Prostate gland (tissue), 2 donors: ENCODE data around the gene STK26.

Experiments
- POLR2A ChIP-seq: fragments of 450-650 bp; IDR thresholded peaks from one replicate; pipeline ENCODE4 v1.6.1; 2016; ENCODE audit warnings: antibody characterized with exemption, mild to moderate bottlenecking
- TF ChIP-seq, protein P1 (sequence below), 4 experiments: fragments of 200-600 bp in 2 of 4; fragments of 450-650 bp in 2 of 4; sonication (generic) in 2 of 4; IDR thresholded peaks; 1 replicate in 3 of 4; 2 replicates in 1 of 4; pipeline ENCODE4 v1.5.1; 2016 to 2019; ENCODE audit warnings: antibody characterized with exemption in 4 of 4, mild to moderate bottlenecking in 2 of 4, moderate library complexity in 2 of 4

DNA sequence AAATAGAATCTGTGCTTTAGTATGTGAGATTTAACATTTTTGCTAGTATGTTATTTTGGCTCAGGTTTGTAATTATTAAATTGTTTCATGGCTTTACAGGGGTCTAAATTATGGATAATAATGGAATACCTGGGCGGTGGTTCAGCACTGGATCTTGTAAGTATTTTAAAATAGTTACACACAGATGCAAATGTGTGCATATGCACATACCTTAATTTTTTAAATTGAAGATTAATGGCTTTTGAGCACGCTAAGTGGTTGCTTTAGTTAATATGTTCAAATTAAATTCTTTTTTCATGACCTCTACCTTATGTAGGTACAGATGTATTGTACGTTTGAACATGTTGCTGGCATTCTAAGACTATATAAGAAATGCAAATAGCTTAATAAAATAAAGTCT lies 40.2 kb downstream of the STK26 start:
- TF ChIP-seq, protein P1, sequence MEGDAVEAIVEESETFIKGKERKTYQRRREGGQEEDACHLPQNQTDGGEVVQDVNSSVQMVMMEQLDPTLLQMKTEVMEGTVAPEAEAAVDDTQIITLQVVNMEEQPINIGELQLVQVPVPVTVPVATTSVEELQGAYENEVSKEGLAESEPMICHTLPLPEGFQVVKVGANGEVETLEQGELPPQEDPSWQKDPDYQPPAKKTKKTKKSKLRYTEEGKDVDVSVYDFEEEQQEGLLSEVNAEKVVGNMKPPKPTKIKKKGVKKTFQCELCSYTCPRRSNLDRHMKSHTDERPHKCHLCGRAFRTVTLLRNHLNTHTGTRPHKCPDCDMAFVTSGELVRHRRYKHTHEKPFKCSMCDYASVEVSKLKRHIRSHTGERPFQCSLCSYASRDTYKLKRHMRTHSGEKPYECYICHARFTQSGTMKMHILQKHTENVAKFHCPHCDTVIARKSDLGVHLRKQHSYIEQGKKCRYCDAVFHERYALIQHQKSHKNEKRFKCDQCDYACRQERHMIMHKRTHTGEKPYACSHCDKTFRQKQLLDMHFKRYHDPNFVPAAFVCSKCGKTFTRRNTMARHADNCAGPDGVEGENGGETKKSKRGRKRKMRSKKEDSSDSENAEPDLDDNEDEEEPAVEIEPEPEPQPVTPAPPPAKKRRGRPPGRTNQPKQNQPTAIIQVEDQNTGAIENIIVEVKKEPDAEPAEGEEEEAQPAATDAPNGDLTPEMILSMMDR (IDR thresholded peaks at IDR 0.05) = no peak
- TF ChIP-seq POLR2A = no peak
